ENCODE data around the gene SYT13.

Gene SYT13

DNA sequence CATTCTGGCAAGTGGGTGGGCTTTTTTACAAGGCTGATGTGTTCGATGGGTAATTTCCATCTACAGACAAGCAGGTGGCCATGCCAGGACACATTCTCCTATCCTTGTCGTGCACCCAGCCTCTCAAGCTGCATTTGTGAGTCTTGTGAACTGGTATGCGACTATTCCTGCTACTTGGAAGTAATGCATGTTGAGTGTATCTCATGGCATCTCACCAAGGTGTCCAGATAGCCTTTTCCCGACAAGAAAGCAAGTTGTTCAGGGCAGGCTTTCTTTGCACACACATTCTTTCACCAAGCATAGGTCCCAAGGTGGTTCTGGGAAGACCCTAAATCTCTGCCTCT lies 18.8 kb upstream of the SYT13 start:
- Histone ChIP-seq H3K36me3 (ENCODE audit: insufficient read depth, low read length) (no peaks in the 10 kb centered on the region), H3K27ac (ENCODE audit: low read depth, low read length, poor library complexity, severe bottlenecking) (no peak overlapping the region), H4K20me1 (ENCODE audit: insufficient read depth, low read length) (no peaks in the 10 kb centered on the region), H3K9ac (ENCODE audit: low read length) (no peak overlapping the region), H3K79me2 (ENCODE audit: insufficient read depth, low read length) (no peaks in the 10 kb centered on the region), H3K9me3 (ENCODE audit: low read length) (no peaks in the 10 kb centered on the region), H3K4me1 (ENCODE audit: insufficient read depth, low read length, severe bottlenecking) (no peaks in the 10 kb centered on the region), H3F3A (ENCODE audit: insufficient read depth, low read length) (no peaks in the 10 kb centered on the region), H3K4me2 (ENCODE audit: low read length) (no peak overlapping the region), H3K27me3 (ENCODE audit: insufficient read depth, low read length) (no peaks in the 10 kb centered on the region), H2AFZ (ENCODE audit: low read length) (no peak overlapping the region), H3K9me2 (ENCODE audit: low read depth, low read length) (no peaks in the 10 kb centered on the region), H3K4me3 (ENCODE audit: low read depth, low read length, poor library complexity, severe bottlenecking) (no peak overlapping the region)
- TF ChIP-seq, protein P1, sequence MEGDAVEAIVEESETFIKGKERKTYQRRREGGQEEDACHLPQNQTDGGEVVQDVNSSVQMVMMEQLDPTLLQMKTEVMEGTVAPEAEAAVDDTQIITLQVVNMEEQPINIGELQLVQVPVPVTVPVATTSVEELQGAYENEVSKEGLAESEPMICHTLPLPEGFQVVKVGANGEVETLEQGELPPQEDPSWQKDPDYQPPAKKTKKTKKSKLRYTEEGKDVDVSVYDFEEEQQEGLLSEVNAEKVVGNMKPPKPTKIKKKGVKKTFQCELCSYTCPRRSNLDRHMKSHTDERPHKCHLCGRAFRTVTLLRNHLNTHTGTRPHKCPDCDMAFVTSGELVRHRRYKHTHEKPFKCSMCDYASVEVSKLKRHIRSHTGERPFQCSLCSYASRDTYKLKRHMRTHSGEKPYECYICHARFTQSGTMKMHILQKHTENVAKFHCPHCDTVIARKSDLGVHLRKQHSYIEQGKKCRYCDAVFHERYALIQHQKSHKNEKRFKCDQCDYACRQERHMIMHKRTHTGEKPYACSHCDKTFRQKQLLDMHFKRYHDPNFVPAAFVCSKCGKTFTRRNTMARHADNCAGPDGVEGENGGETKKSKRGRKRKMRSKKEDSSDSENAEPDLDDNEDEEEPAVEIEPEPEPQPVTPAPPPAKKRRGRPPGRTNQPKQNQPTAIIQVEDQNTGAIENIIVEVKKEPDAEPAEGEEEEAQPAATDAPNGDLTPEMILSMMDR (IDR thresholded peaks at IDR 0.05; ENCODE audit: low read length), result no peak
- TF ChIP-seq EZH2 (IDR thresholded peaks at IDR 0.05; ENCODE audit: borderline replicate concordance, low read length), result no peak

DNA sequence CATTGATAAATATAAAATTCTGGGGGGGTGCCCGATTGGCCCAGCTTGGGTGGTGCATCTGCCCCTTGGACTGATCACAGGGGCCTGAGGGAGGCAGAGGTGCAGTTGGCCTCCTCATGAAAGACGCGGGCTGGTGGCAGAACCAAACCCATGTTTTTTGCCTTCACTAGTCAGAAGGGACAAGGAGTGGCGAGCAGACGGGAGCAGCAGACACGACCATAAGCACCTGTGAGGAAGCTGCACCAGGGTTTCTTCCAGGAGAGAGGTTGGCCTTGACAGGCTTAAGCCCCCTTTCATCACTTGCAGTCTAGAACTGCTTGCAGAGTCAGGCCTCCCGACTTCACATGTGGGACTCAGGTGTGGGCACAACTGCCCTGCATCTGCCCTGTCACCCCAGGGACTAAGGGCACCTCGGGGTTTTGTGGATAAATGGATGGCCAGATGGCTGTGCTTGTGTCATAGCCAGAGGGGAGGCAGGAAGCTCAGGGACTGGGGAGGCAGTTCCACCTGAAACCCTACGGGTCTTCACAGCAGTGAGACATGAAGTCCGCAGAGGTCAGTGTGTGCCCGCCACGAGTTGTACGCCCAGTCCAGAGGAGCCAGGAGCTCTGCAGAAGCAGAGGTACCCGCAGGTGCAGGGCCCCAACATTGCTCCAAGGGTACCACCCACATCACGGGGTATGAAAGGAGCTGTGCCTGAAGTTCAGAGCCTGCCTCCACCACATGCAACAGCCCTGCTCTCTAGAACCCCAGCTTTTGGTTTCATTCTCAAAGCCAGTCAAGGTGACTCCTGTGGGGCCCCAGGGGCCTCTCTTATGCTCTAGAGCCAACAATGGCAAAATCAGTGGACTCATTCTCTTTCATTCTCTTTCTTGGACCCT lies 18.2 kb upstream of the SYT13 start:
- H2AFZ ChIP-seq (ENCODE audit: low read length), result no peak overlapping the region
- no peaks in the 10 kb centered on the region for H4K20me1 ChIP-seq (ENCODE audit: insufficient read depth, low read length)
- no peaks in the 10 kb centered on the region for H3K79me2 ChIP-seq (ENCODE audit: insufficient read depth, low read length)
- no peak overlapping the region for H3K9ac ChIP-seq (ENCODE audit: low read length)
- H3K4me3 ChIP-seq (ENCODE audit: low read depth, low read length, poor library complexity, severe bottlenecking), result no peak overlapping the region
- H3K9me2 ChIP-seq (ENCODE audit: low read depth, low read length), result no peaks in the 10 kb centered on the region
- no peak overlapping the region for H3K4me2 ChIP-seq (ENCODE audit: low read length)
- H3K9me3 ChIP-seq (ENCODE audit: low read length), result no peaks in the 10 kb centered on the region
- H3K36me3 ChIP-seq (ENCODE audit: insufficient read depth, low read length), result no peaks in the 10 kb centered on the region
- no peak overlapping the region for H3K27ac ChIP-seq (ENCODE audit: low read depth, low read length, poor library complexity, severe bottlenecking)
- no peaks in the 10 kb centered on the region for H3K4me1 ChIP-seq (ENCODE audit: insufficient read depth, low read length, severe bottlenecking)
- H3K27me3 ChIP-seq (ENCODE audit: insufficient read depth, low read length), result no peaks in the 10 kb centered on the region
- no peaks in the 10 kb centered on the region for H3F3A ChIP-seq (ENCODE audit: insufficient read depth, low read length)
- no peak for TF ChIP-seq EZH2 (IDR thresholded peaks at IDR 0.05; ENCODE audit: borderline replicate concordance, low read length)
- TF ChIP-seq, protein P1 (IDR thresholded peaks at IDR 0.05; ENCODE audit: low read length), result no peak

DNA sequence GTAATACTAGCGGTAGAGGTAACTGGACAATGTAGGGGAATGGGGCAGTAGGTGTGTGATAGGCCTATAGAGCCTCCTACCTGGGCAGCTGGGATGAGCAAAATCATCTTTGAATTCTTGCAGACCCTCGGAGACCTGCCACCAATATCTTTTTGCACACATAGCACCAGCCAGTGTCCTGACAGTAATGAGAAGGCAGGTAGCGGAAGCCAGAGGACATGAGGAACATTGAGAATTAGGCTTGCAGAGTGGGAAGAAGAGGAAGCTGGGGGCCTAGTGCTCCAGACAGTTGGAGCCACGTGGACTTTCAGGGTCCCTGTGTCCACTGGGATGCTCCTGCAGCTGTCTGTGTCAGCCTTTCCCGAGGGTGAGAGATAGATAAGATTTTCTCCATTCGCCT lies 17.2 kb upstream of the SYT13 start:
- Histone ChIP-seq H3K4me3 (ENCODE audit: low read depth, low read length, poor library complexity, severe bottlenecking) (no peak overlapping the region), H3K27ac (ENCODE audit: low read depth, low read length, poor library complexity, severe bottlenecking) (no peak overlapping the region), H3F3A (ENCODE audit: insufficient read depth, low read length) (no peaks in the 10 kb centered on the region), H2AFZ (ENCODE audit: low read length) (no peak overlapping the region), H3K36me3 (ENCODE audit: insufficient read depth, low read length) (no peaks in the 10 kb centered on the region), H3K4me1 (ENCODE audit: insufficient read depth, low read length, severe bottlenecking) (no peaks in the 10 kb centered on the region), H3K9ac (ENCODE audit: low read length) (no peak overlapping the region), H4K20me1 (ENCODE audit: insufficient read depth, low read length) (no peaks in the 10 kb centered on the region), H3K4me2 (ENCODE audit: low read length) (no peak overlapping the region), H3K9me2 (ENCODE audit: low read depth, low read length) (no peaks in the 10 kb centered on the region), H3K79me2 (ENCODE audit: insufficient read depth, low read length) (no peaks in the 10 kb centered on the region), H3K27me3 (ENCODE audit: insufficient read depth, low read length) (no peaks in the 10 kb centered on the region), H3K9me3 (ENCODE audit: low read length) (no peaks in the 10 kb centered on the region)
- TF ChIP-seq EZH2 (IDR thresholded peaks at IDR 0.05; ENCODE audit: borderline replicate concordance, low read length), result no peak
- TF ChIP-seq, protein P1 (IDR thresholded peaks at IDR 0.05; ENCODE audit: low read length), result no peak

Data from OCI-LY1 (cell line).